ENCODE results near the gene PCNT. TPM values are rescaled to one million over a fixed set of nuclear protein-coding genes. Genes with fewer than 3 reads are reported as not detected.

PCNT gene
- total and polyA plus RNA-seq, 10 donors: 6.4 to 43.7 (median 35.4) TPM

- Histone ChIP-seq H3K4me1 (peaks cover 9 to 46% (median 29%) of the 10 kb centered on the region in 6 donors), H3K27me3 (replicated peaks in 1 of 7) (no peaks in the 10 kb centered on the region), H3K27ac (no peak overlapping the region), H3K9me3 (no peaks in the 10 kb centered on the region), H3K4me3 (no peak overlapping the region), H3K36me3 (peaks cover 0 to 31% (median 0%) of the 10 kb centered on the region in 6 donors)
- 90 to 98% (median 95%) methylated on average over 5 to 7 of the region's 7 CpGs for WGBS, 5 donors
- intact Hi-C loops (cut with DNase I; ENCODE audit: low total_unique reads): no loop called here
- no peak for TF ChIP-seq CTCF (IDR thresholded peaks at IDR 0.05 in 8 of 11, conservative IDR thresholded peaks at IDR 0.05 in 3 of 11)
- TF ChIP-seq POLR2A (IDR thresholded peaks at IDR 0.05): no peak
- TF ChIP-seq POLR2AphosphoS5 (IDR thresholded peaks at IDR 0.05): no peak
- no peak for DNase-seq
Measured at GRCh38 chr21:46319186-46319585, 4.8 kb upstream of the PCNT start.

- Histone ChIP-seq H3K27ac (peak overlapping the region in 1 of 8 donors; percentile 23), H3K4me1 (peaks cover 10 to 52% (median 35%) of the 10 kb centered on the region in 6 donors), H3K36me3 (peaks cover 0 to 19% (median 0%) of the 10 kb centered on the region in 6 donors), H3K4me3 (no peak overlapping the region), H3K27me3 (replicated peaks in 1 of 7) (no peaks in the 10 kb centered on the region), H3K9me3 (no peaks in the 10 kb centered on the region)
- TF ChIP-seq CTCF (IDR thresholded peaks at IDR 0.05 in 8 of 11, conservative IDR thresholded peaks at IDR 0.05 in 3 of 11) (no peak), POLR2AphosphoS5 (IDR thresholded peaks at IDR 0.05) (no peak), POLR2A (IDR thresholded peaks at IDR 0.05) (no peak)
- intact Hi-C loops (cut with DNase I; ENCODE audit: low total_unique reads): loop anchor here (5.0 kb wide), 1 partner anchor 137 kb away; the partner anchor contains the start of gene DIP2A
- WGBS, 5 donors: 16 to 38% (median 27%) methylated on average over 4 of the region's 4 CpGs
- DNase-seq: no peak
Measured at GRCh38 chr21:46320331-46320801, 3.6 kb upstream of the PCNT start.

GRCh38 chr21:46322351-46323226 is 1.4 kb upstream of the PCNT start:
- intact Hi-C loops (cut with DNase I; ENCODE audit: low total_unique reads): loop anchor here (5.0 kb wide), 1 partner anchor 135 kb away; the partner anchor contains the start of gene DIP2A
- peak; percentile 88 for DNase-seq

GRCh38 chr21:46323227-46323709 is 688 bp upstream of the PCNT start:
- no peak for DNase-seq
- intact Hi-C loops (cut with DNase I; ENCODE audit: low total_unique reads): loop anchor here (5.0 kb wide), 1 partner anchor 134 kb away; the partner anchor contains the start of gene DIP2A
- Histone ChIP-seq H3K27me3 (replicated peaks in 1 of 7) (no peaks in the 10 kb centered on the region), H3K36me3 (peaks cover 0 to 18% (median 6%) of the 10 kb centered on the region in 6 donors), H3K4me1 (peaks cover 15 to 69% (median 43%) of the 10 kb centered on the region in 6 donors), H3K27ac (peak overlapping the region in 6 of 8 donors; percentile 29 to 100 (median 98)), H3K9me3 (no peaks in the 10 kb centered on the region), H3K4me3 (peak overlapping the region; percentile 79 to 100 (median 94))
- TF ChIP-seq CTCF (IDR thresholded peaks at IDR 0.05 in 8 of 11, conservative IDR thresholded peaks at IDR 0.05 in 3 of 11) (no peak), POLR2A (IDR thresholded peaks at IDR 0.05) (no peak), POLR2AphosphoS5 (IDR thresholded peaks at IDR 0.05) (no peak)
- 0 to 3% (median 0%) methylated on average over 24 to 34 of the region's 34 CpGs for WGBS, 5 donors

More at GRCh38 chr21:46322351-46323226, 1.4 kb upstream of the PCNT start:
- Histone ChIP-seq H3K4me3 (peak overlapping the region; percentile 79 to 100 (median 94)), H3K9me3 (no peaks in the 10 kb centered on the region), H3K36me3 (peaks cover 0 to 12% (median 2%) of the 10 kb centered on the region in 6 donors), H3K27ac (peak overlapping the region in 4 of 8 donors; percentile 97 to 100 (median 100)), H3K27me3 (replicated peaks in 1 of 7) (no peaks in the 10 kb centered on the region), H3K4me1 (peaks cover 15 to 66% (median 43%) of the 10 kb centered on the region in 6 donors)
- TF ChIP-seq POLR2AphosphoS5 (IDR thresholded peaks at IDR 0.05) (no peak), POLR2A (IDR thresholded peaks at IDR 0.05) (no peak)
- WGBS, 5 donors: 2 to 4% (median 3%) methylated on average over 40 to 50 of the region's 50 CpGs

All from spleen (tissue), 11 donors.